H1 (cell line): Measurements from ENCODE around the gene CTNNA3. TPM values are rescaled to one million over a fixed set of nuclear protein-coding genes. Genes with fewer than 3 reads are reported as not detected.

ENCODE experiments used
- EP300 ChIP-seq, 2 experiments: IDR thresholded peaks; 1 replicate in 1 of 2; 2 replicates in 1 of 2; pipeline ENCODE4 v1.6.1; 2011 to 2012; ENCODE audit warnings: low read depth in 2 of 2, low read length in 2 of 2, mild to moderate bottlenecking in 2 of 2, borderline replicate concordance in 1 of 2, inconsistent platforms in 1 of 2, moderate library complexity in 1 of 2
- RNF2 ChIP-seq: fragments of 200-900, 300-1000 bp; sonication (generic); IDR thresholded peaks from 2 replicates; pipeline ENCODE4 v1.7.1; 2016; ENCODE audit warnings: borderline replicate concordance, low read depth, mild to moderate bottlenecking, antibody characterized with exemption, low read length; ENCODE audit not compliant: poor library complexity, severe bottlenecking; ENCODE audit errors: missing control alignments
- SAP30 ChIP-seq: fragments of 300-600 bp; sonication (generic); IDR thresholded peaks from 2 replicates; pipeline ENCODE4 v1.7.1; 2012; ENCODE audit warnings: low read length, moderate library complexity, mild to moderate bottlenecking, inconsistent platforms; ENCODE audit not compliant: insufficient read depth, insufficient replicate concordance
- SIX5 ChIP-seq: IDR thresholded peaks from 2 replicates; pipeline ENCODE4 v1.6.1; 2011; ENCODE audit warnings: mild to moderate bottlenecking, low read depth, low read length
- polyA plus RNA-seq, 7 experiments: library from polyadenylated mRNA; depleted of rRNA in 3 of 7; stranded (reverse) in 5 of 7; unstranded in 2 of 7; fragments of >200 nt in 5 of 7; fragments of 200-250 nt in 2 of 7; gene quantifications; 1 replicate in 5 of 7; 2 replicates in 1 of 7; 4 replicates in 1 of 7; pipeline versions ENCODE4 v1.2.1 to v1.2.3, GENCODE V29; 2011 to 2013; ENCODE audit warnings: missing spikeins in 2 of 7, mixed read lengths in 2 of 7
- total RNA-seq: library from RNA; stranded (reverse); fragmentation: NEBNext Ultra II Directional; extraction: Animal tissue kit (Norgen Biotek cat#: 25700); gene quantifications from 2 replicates; pipeline ENCODE4 v1.2.1, GENCODE V29; 2021

CTNNA3 gene
- total and polyA plus RNA-seq, 2 of the 8 experiments (the other 6 are each of a cell fraction or from before 2014, with no cell fraction given): 1.3 to 1.5 TPM

DNA sequence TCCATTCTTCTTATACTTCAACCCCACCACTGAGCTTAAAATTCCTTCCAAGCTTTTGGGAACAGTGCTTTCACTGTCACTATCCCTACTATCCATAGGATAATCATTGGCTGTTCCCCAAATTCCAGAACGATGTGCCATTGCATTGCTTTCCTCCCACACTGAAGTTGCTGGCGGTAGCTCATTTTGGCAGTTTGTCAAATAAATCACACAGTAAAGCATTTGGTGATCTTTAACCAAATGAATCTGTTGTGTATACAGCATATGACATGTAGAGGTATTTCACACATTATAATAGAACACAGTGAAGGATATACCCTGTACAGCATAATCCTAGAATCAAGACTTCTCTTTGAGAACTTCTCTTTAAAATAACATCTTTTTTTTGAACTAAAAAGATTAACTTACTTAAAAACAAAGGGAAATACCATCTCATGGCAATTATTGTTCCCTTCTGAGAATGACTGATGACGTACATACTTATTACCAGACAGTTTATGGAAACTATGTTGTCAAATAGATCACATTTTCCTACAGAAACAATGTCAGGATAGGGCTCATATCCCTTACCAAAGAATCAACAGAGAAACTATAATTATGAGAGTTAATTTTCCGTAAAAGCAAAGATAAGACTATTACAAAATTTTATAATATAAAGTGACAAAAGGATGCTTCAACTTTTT is 93.6 kb downstream of the CTNNA3 start (continued):
- TF ChIP-seq RNF2 (no peak), SIX5 (no peak), EP300 (IDR thresholded peaks at IDR 0.05; ENCODE audit: borderline replicate concordance in 1 of 2, low read depth in 2 of 2, low read length in 2 of 2) (no peak), SAP30 (no peak)
